ENCODE measurements around the gene PPARGC1A.

The PPARGC1A gene

GRCh38 chr4:23773884-23774636, 115.8 kb downstream of the PPARGC1A start:
- no peak for DNase-seq (ENCODE audit: low read depth)

- no peak for DNase-seq (ENCODE audit: low read depth)
These were observed 119.8 kb downstream of the PPARGC1A start for GRCh38 chr4:23770011-23770410.

DNA sequence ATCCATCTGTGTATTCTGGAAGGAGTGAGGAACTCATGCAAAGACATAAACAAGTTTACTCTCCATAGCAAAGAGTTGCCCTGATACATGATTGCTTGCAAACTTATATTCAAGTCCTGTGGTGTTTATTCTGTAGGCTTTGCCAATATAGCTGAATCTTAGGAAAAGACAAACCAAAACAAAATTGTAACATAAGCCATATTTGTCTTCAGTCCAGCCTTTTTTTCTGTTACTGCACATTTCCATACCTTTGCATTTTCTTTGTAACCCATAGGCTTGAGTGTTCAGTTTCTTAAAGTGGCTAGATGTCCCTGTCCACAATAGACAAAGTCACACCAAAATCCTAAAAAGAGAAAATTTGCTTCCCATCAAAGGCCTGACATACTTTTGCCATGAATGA, 120.4 kb downstream of the PPARGC1A start:
- no peak for DNase-seq (ENCODE audit: low read depth)

GRCh38 chr4:23768541-23768940, 121.3 kb downstream of the PPARGC1A start:
- no peak for DNase-seq (ENCODE audit: low read depth)

DNA sequence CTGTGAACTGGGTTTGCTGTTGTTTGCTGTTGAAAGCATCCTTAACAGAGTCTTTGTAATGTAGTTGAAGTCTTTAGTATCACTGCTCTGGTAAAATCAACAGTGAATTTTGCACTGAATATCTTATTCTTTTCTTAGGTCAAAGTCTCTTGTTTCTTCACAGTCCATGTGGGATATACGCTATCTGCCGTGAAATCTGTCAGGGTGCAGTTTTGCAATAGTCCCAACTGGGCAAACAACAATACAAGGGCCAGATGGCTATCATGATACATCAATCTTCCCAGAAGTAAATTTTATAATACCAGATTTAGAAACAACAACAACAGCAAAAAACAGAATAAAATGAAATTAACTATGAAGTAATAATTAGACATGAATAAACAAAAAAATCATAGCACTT, 123.5 kb downstream of the PPARGC1A start:
- DNase-seq (ENCODE audit: low read depth) = no peak

DNA sequence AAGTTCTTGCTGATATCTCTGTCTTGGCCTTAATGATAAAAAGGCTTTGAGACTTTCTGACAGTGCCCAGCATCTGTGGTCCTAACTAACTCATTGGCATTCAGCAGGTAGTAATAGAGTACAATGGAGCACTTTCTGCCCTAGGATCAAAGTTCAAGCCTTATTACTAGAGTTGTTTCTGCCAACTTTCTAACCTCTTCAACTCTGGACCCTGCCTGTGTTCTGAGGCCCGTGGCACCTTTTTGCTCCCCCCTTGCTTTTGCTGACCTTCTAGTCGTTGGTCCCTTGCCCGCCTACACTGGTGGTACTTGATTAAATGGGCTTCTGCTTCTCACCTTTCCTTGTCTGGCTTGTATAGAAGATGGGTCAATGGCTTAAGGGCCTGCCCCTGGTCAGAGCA, 126.3 kb downstream of the PPARGC1A start:
- DNase-seq (ENCODE audit: low read depth) = no peak

DNA sequence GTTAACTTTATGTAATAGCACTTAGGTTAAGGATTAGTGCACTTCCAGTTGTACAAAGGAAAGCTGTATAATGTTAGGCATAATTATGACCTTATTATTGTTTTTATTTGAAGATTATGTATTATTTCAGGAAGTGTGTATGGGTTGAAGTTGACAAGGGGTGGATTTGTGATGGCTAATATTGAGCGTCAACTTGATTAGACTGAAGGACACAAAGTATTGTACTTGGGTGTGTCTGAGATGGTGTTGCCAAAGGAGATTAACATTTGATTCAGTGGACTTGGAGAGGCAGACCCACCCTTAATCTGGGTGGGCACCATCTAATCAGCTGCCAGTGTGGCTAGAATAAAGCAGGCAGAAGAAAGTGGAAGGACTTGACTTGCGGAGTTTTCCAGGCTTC, 127.3 kb downstream of the PPARGC1A start:
- no peak for DNase-seq (ENCODE audit: low read depth)

DNA sequence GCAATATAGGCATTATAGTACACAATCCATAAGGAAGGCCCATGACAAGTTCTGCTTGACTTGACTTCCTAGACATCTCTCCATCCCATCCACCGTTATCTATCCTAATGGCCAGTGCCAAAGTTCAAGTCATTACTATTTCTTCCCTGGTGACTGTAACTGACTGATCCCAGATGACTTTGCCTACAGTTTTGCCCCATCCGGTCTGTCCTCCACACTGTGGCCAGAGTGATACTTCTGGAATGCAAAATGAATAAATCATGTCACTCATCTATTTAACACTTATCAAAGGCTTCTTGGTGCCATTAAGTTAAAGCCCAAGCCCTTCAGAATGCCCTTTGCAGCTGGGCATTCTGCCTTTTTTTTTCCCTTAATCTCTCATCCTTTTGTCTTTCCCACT, 130.8 kb downstream of the PPARGC1A start:
- no peak for DNase-seq (ENCODE audit: low read depth)

- no peak for DNase-seq (ENCODE audit: low read depth)
These were observed 135.2 kb downstream of the PPARGC1A start for GRCh38 chr4:23754688-23755087.

DNA sequence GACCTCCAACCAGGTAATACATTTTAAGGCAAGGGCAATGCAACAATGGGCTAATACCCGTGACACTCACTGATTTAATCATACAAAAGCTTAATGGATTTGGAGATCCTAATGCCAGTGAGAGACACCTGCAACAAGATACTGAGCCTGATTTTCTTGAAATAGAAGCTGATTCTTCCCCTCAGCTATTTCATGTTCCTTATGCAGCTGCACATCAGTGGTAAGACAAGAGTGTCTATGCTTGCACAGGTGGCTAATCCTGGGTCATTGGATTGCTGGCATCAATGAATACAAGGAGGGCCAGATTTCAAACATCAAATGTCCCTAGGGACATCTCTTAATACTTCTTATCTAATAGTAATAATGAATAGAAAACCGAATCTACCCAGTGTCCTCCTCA, 139.7 kb downstream of the PPARGC1A start:
- DNase-seq (ENCODE audit: low read depth) = no peak

- no peak for DNase-seq (ENCODE audit: low read depth)
These were observed 142.5 kb downstream of the PPARGC1A start for GRCh38 chr4:23747281-23747735.

DNA sequence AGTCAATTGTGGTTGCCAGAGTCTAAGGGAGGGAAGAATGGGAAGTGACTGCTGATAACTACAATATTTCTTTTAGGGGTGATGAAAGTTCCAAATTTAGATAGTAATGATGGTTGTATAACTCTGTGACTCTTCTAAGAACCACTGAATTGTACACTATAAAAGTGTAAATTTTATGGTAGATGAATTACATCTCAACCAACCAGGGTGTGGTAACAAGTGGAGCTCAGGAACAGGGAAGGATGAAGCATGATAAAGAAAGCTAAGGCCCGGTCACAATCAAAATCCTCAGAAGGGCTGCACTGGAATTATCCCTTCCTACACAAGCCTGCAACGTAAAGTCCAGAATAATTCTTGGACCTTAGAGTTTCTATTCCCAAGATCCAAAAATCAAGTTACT, 143.2 kb downstream of the PPARGC1A start:
- DNase-seq (ENCODE audit: low read depth) = no peak

DNA sequence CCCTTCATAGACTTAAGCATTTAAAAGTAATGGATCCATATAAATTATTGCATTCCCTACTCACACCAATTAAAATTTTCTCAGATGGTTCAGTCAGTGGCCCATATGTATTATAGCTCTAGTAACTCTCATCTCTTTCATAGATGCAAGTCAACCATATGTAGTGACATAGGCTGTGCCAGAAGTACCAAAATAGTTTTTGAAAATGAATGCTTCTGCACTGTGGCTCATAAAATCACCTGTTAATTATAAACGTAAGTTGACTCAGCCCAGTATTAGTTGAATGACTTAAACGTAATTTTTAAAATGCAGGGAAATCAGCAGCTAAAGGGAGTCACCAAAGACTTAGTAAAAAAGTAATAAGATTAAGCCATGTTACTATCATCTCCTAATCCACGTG, 143.8 kb downstream of the PPARGC1A start:
- DNase-seq (ENCODE audit: low read depth) = no peak

- DNase-seq (ENCODE audit: low read depth) = no peak
These were observed 144.5 kb downstream of the PPARGC1A start for GRCh38 chr4:23745377-23745776.
